T-cell (primary cell): Measurements from ENCODE around the gene PPP1R2. TPM values are rescaled to one million over a fixed set of nuclear protein-coding genes. Genes with fewer than 3 reads are reported as not detected.
A peak's percentile ranks its signal among the peaks of the same experiment; 100 is the strongest.

ENCODE experiments used
- ATAC-seq, 4 experiments: fragments of 200-7000 bp in 3 of 4; fragments of 150-1000 bp in 1 of 4; cut with Tn5 transposase; replicated peaks in 1 of 4; 1 replicate in 3 of 4; 2 replicates in 1 of 4; pipeline ENCODE4 v1.10.0; 2021; ENCODE audit warnings: moderate library complexity in 3 of 4, mild to moderate bottlenecking in 2 of 4, moderate number of reproducible peaks in 1 of 4
- CTCF ChIA-PET, 2 donors: fragments of 300-600 bp; sonication (Branson Sonifier 250); formaldehyde crosslinking; loops; one replicate each; lab custom pipeline; 2022; ENCODE audit warnings: antibody characterized with exemption in 2 of 2; lab: Charles Lee
- POLR2A ChIA-PET, 2 donors: fragments of 300-600 bp; sonication (Branson Sonifier 250); formaldehyde crosslinking; loops; one replicate each; lab custom pipeline; 2022; ENCODE audit warnings: antibody characterized with exemption in 2 of 2; lab: Charles Lee
- DNase-seq, 35 experiments: peaks; one replicate each; pipeline versions ENCODE4 v3.0.0 to v3.0.0-alpha.2; 2013 to 2023
- H3K27ac ChIP-seq: one replicate; pipeline ENCODE4 v1.5.1; 2013; ENCODE audit warnings: low read length
- H3K27me3 ChIP-seq, 2 experiments: replicated peaks in 1 of 2; 1 replicate in 1 of 2; 2 replicates in 1 of 2; pipeline versions ENCODE4 v1.6.1 to v1.7.0; 2013; ENCODE audit warnings: low read length in 1 of 2, mixed read lengths in 1 of 2; ENCODE audit not compliant: control insufficient read depth in 2 of 2, insufficient read depth in 2 of 2; ENCODE audit errors: extremely low read depth in 1 of 2
- H3K36me3 ChIP-seq, 2 donors: 1 replicate in 1 of 2; 2 replicates in 1 of 2; pipeline versions ENCODE4 v1.6.1 to v1.7.0; 2013; ENCODE audit warnings: low read length in 1 of 2; ENCODE audit not compliant: control insufficient read depth in 2 of 2, insufficient read depth in 1 of 2; ENCODE audit errors: extremely low read depth in 1 of 2
- H3K4me1 ChIP-seq, 2 experiments: 1 replicate in 1 of 2; 2 replicates in 1 of 2; pipeline versions ENCODE4 v1.6.1 to v1.7.0; 2013; ENCODE audit warnings: low read length in 2 of 2, mixed read lengths in 1 of 2; ENCODE audit not compliant: insufficient read depth in 2 of 2, control insufficient read depth in 1 of 2; ENCODE audit errors: extremely low read depth in 1 of 2
- H3K4me3 ChIP-seq, 2 donors: 1 replicate in 1 of 2; 2 replicates in 1 of 2; pipeline versions ENCODE4 v1.5.1 to v1.7.0; 2013; ENCODE audit warnings: mild to moderate bottlenecking in 2 of 2, low read length in 1 of 2, moderate library complexity in 1 of 2; ENCODE audit not compliant: control insufficient read depth in 1 of 2; ENCODE audit errors: extremely low read depth in 1 of 2
- H3K9me3 ChIP-seq: 2 replicates; pipeline ENCODE4 v1.7.0; 2013
- H3K27ac Mint-ChIP-seq, 2 donors: one replicate each; pipeline ENCODE4 v1.8.0; 2020 to 2021; ENCODE audit warnings: mild to moderate bottlenecking in 2 of 2, mixed read lengths in 2 of 2
- H3K27me3 Mint-ChIP-seq, 2 donors: one replicate each; pipeline ENCODE4 v1.8.0; 2021 to 2022; ENCODE audit warnings: mixed read lengths in 2 of 2
- H3K36me3 Mint-ChIP-seq: one replicate; pipeline ENCODE4 v1.8.0; 2021; ENCODE audit warnings: mixed read lengths
- H3K4me1 Mint-ChIP-seq, 3 donors: one replicate each; pipeline ENCODE4 v1.8.0; 2020 to 2022; ENCODE audit warnings: mixed read lengths in 3 of 3, mild to moderate bottlenecking in 1 of 3
- H3K4me3 Mint-ChIP-seq, 3 donors: one replicate each; pipeline ENCODE4 v1.8.0; 2020 to 2022; ENCODE audit warnings: mild to moderate bottlenecking in 3 of 3, mixed read lengths in 3 of 3, moderate library complexity in 3 of 3
- H3K9me3 Mint-ChIP-seq, 3 donors: one replicate each; pipeline ENCODE4 v1.8.0; 2020 to 2022; ENCODE audit warnings: mixed read lengths in 3 of 3
- WGBS: methylation state at CpG from one replicate; pipeline ENCODE4 v1.1.5; 2013; ENCODE audit warnings: missing lambda C conversion rate; ENCODE audit not compliant: insufficient coverage; 5-methylcytosine and 5-hydroxymethylcytosine counted together
- total RNA-seq, 35 experiments: library from RNA in 6 of 35; stranded (reverse) in 6 of 35; fragments of 120-200 nt in 1 of 35; gene quantifications; one replicate each; pipeline versions ENCODE4 v1.2.1 to v1.2.4 and lab custom pipeline; 2013 to 2026

Gene PPP1R2
- total RNA-seq, 5 donors from 2014 or later (not counting 1 experiment from before 2014, with no cell fraction given) = 113 to 154 (median 123) TPM

GRCh38 chr3:195558602-195559001, 15.5 kb upstream of the PPP1R2 start:
- Histone ChIP-seq H3K27ac (no peak overlapping the region), H3K9me3 (no peaks in the 10 kb centered on the region), H3K27me3 (no peaks in the 10 kb centered on the region), H3K4me1 (peaks cover 0 to 24% of the 10 kb centered on the region in 2 experiments), H3K36me3 (no peaks in the 10 kb centered on the region), H3K4me3 (no peak overlapping the region)
- DNase-seq (peak in 19 of 35 experiments; percentile 17 to 74 (median 38)), ATAC-seq (peak; percentile 71 to 81 (median 74))
- POLR2A ChIA-PET = no interaction called here
- Mint-ChIP-seq H3K36me3 (no peaks in the 10 kb centered on the region), H3K27ac (peak overlapping the region; percentile 20 to 64), H3K27me3 (no peaks in the 10 kb centered on the region), H3K4me1 (peaks cover 28 to 36% (median 35%) of the 10 kb centered on the region in 3 donors), H3K9me3 (no peaks in the 10 kb centered on the region), H3K4me3 (no peak overlapping the region)
- WGBS = no CpG with 5 or more reads among the region's 3 CpGs
- CTCF ChIA-PET = interaction anchor here in 1 of 2 donors (1.0 kb wide), 1 partner anchor 8 kb away, joined by 5 read pairs; no protein-coding TSS in a partner anchor

GRCh38 chr3:195557322-195557721, 14.2 kb upstream of the PPP1R2 start:
- Histone ChIP-seq H3K27me3 (no peaks in the 10 kb centered on the region), H3K9me3 (no peaks in the 10 kb centered on the region), H3K4me3 (no peak overlapping the region), H3K36me3 (no peaks in the 10 kb centered on the region), H3K4me1 (peaks cover 7 to 37% of the 10 kb centered on the region in 2 experiments), H3K27ac (no peak overlapping the region)
- H3K4me3 Mint-ChIP-seq = no peak overlapping the region
- no peaks in the 10 kb centered on the region for H3K9me3 Mint-ChIP-seq
- H3K27me3 Mint-ChIP-seq = no peaks in the 10 kb centered on the region
- DNase-seq (no peak), ATAC-seq (no peak)
- H3K27ac Mint-ChIP-seq = peak overlapping the region; percentile 19 to 28
- 100% methylated on average over 1 of the region's 4 CpGs for WGBS
- no peaks in the 10 kb centered on the region for H3K36me3 Mint-ChIP-seq
- CTCF ChIA-PET = interaction anchor here in 1 of 2 donors (2.1 kb wide), 1 partner anchor 12 kb away, joined by 4 read pairs; no protein-coding TSS in a partner anchor
- POLR2A ChIA-PET = interaction anchor here in 1 of 2 donors (0.5 kb wide), 1 partner anchor 345 kb away, joined by 3 read pairs; no protein-coding TSS in a partner anchor
- peaks cover 41 to 48% (median 48%) of the 10 kb centered on the region in 3 donors for H3K4me1 Mint-ChIP-seq

GRCh38 chr3:195556390-195556789, 13.3 kb upstream of the PPP1R2 start:
- Histone ChIP-seq H3K9me3 (no peaks in the 10 kb centered on the region), H3K27me3 (no peaks in the 10 kb centered on the region), H3K36me3 (no peaks in the 10 kb centered on the region), H3K4me3 (no peak overlapping the region), H3K27ac (no peak overlapping the region), H3K4me1 (peaks cover 17 to 46% of the 10 kb centered on the region in 2 experiments)
- no peaks in the 10 kb centered on the region for H3K27me3 Mint-ChIP-seq
- peak in 22 of 35 experiments; percentile 15 to 55 (median 42) for DNase-seq
- H3K4me1 Mint-ChIP-seq = peaks cover 50 to 58% (median 56%) of the 10 kb centered on the region in 3 donors
- WGBS = 80% methylated on average over 5 of the region's 10 CpGs
- H3K9me3 Mint-ChIP-seq = no peaks in the 10 kb centered on the region
- H3K36me3 Mint-ChIP-seq = no peaks in the 10 kb centered on the region
- ATAC-seq = peak; percentile 45 to 65 (median 59)
- ChIA-PET CTCF (interaction anchor here in 1 of 2 donors (0.9 to 2.1 kb wide), 3 partner anchors 11 to 294 kb away, joined by 3 to 4 read pairs (median 3); no protein-coding TSS in a partner anchor), POLR2A (no interaction called here)
- peak overlapping the region; percentile 97 to 99 for H3K27ac Mint-ChIP-seq
- H3K4me3 Mint-ChIP-seq = peak overlapping the region in 2 of 3 donors; percentile 13 to 63

GRCh38 chr3:195555110-195555509, 12.0 kb upstream of the PPP1R2 start:
- peak in 1 of 4 experiments; percentile 37 for ATAC-seq
- Mint-ChIP-seq H3K27me3 (no peaks in the 10 kb centered on the region), H3K4me3 (peak overlapping the region; percentile 54 to 63 (median 60)), H3K36me3 (no peaks in the 10 kb centered on the region), H3K27ac (peak overlapping the region; percentile 97 to 99), H3K4me1 (peaks cover 63 to 70% (median 67%) of the 10 kb centered on the region in 3 donors), H3K9me3 (no peaks in the 10 kb centered on the region)
- Histone ChIP-seq H3K27ac (peak overlapping the region; percentile 37), H3K36me3 (no peaks in the 10 kb centered on the region), H3K9me3 (no peaks in the 10 kb centered on the region), H3K27me3 (no peaks in the 10 kb centered on the region), H3K4me1 (peaks cover 27 to 57% of the 10 kb centered on the region in 2 experiments), H3K4me3 (no peak overlapping the region)
- POLR2A ChIA-PET = no interaction called here
- WGBS = 76% methylated on average over 5 of the region's 8 CpGs
- peak in 1 of 35 experiments; percentile 41 for DNase-seq
- CTCF ChIA-PET = no interaction called here

- ChIA-PET POLR2A (no interaction called here), CTCF (no interaction called here)
- ATAC-seq = no peak
- H3K4me3 Mint-ChIP-seq = peak overlapping the region in 1 of 3 donors; percentile 63
- no peaks in the 10 kb centered on the region for H3K36me3 ChIP-seq
- peaks cover 67 to 77% (median 73%) of the 10 kb centered on the region in 3 donors for H3K4me1 Mint-ChIP-seq
- H3K27ac Mint-ChIP-seq = peak overlapping the region; percentile 97 to 99
- no peaks in the 10 kb centered on the region for H3K9me3 Mint-ChIP-seq
- no peaks in the 10 kb centered on the region for H3K9me3 ChIP-seq
- peak overlapping the region; percentile 37 for H3K27ac ChIP-seq
- H3K27me3 Mint-ChIP-seq = no peaks in the 10 kb centered on the region
- H3K4me1 ChIP-seq = peaks cover 27 to 63% of the 10 kb centered on the region in 2 experiments
- H3K36me3 Mint-ChIP-seq = no peaks in the 10 kb centered on the region
- no peak overlapping the region for H3K4me3 ChIP-seq
- H3K27me3 ChIP-seq = no peaks in the 10 kb centered on the region
- DNase-seq = no peak
- over 99% methylated on average over 12 of the region's 15 CpGs for WGBS
These were observed 11.3 kb upstream of the PPP1R2 start for GRCh38 chr3:195554458-195554857.

- H3K4me3 Mint-ChIP-seq = peak overlapping the region in 1 of 3 donors; percentile 93
- no peaks in the 10 kb centered on the region for H3K36me3 Mint-ChIP-seq
- no peaks in the 10 kb centered on the region for H3K9me3 ChIP-seq
- ChIA-PET CTCF (interaction anchor here (0.6 to 1.4 kb wide), 4 partner anchors 11 to 308 kb away, joined by 3 to 7 read pairs (median 4); no protein-coding TSS in a partner anchor), POLR2A (interaction anchor here in 1 of 2 donors (0.6 kb wide), 1 partner anchor 527 kb away, joined by 4 read pairs; no protein-coding TSS in a partner anchor)
- H3K27me3 ChIP-seq = no peaks in the 10 kb centered on the region
- H3K4me1 ChIP-seq = peaks cover 36 to 72% of the 10 kb centered on the region in 2 experiments
- H3K36me3 ChIP-seq = no peaks in the 10 kb centered on the region
- H3K27ac Mint-ChIP-seq = peak overlapping the region; percentile 97 to 99
- no peak overlapping the region for H3K4me3 ChIP-seq
- ATAC-seq (no peak), DNase-seq (no peak)
- H3K27me3 Mint-ChIP-seq = no peaks in the 10 kb centered on the region
- 52% methylated on average over 3 of the region's 7 CpGs for WGBS
- peak overlapping the region; percentile 95 for H3K27ac ChIP-seq
- peaks cover 68 to 80% (median 75%) of the 10 kb centered on the region in 3 donors for H3K4me1 Mint-ChIP-seq
- no peaks in the 10 kb centered on the region for H3K9me3 Mint-ChIP-seq
These were observed 10.1 kb upstream of the PPP1R2 start for GRCh38 chr3:195553268-195553667.
